NB4 (cell line): Measurements from ENCODE around the gene TRMT2A.
A peak's percentile ranks its signal among the peaks of the same experiment; 100 is the strongest.

Experiments
- DNase-seq: peaks from one replicate; pipeline ENCODE4 v3.0.0; 2010; ENCODE audit warnings: low read depth
- H3K4me3 ChIP-seq: one replicate; pipeline ENCODE4 v1.5.1; 2011; ENCODE audit warnings: mild to moderate bottlenecking, low read depth, low read length, moderate library complexity
- CTCF ChIP-seq: IDR thresholded peaks from one replicate; pipeline ENCODE4 v1.5.1; 2012; ENCODE audit warnings: low read depth, low read length
- MAX ChIP-seq: IDR thresholded peaks from 2 replicates; pipeline ENCODE4 v1.6.1; 2011; ENCODE audit warnings: low read depth, low read length
- MYC ChIP-seq: IDR thresholded peaks from 2 replicates; pipeline ENCODE4 v1.6.1; 2011; ENCODE audit warnings: low read depth, low read length
- POLR2A ChIP-seq: IDR thresholded peaks from 2 replicates; pipeline ENCODE4 v1.6.1; 2011; ENCODE audit warnings: mild to moderate bottlenecking; ENCODE audit not compliant: insufficient read length; ENCODE audit errors: extremely low read depth

Gene TRMT2A

GRCh38 chr22:20151276-20151588 is 34.2 kb upstream of the TRMT2A start:
- DNase-seq = no peak
- H3K4me3 ChIP-seq = no peak overlapping the region
- TF ChIP-seq MAX = no peak
- TF ChIP-seq POLR2A = no peak
- no peak for TF ChIP-seq CTCF
- no peak for TF ChIP-seq MYC

GRCh38 chr22:20150381-20151275 is 33.6 kb upstream of the TRMT2A start, which contains the start of gene CCDC188:
Gene CCDC188, minus strand, starts transcription at chr22:20151055. Its CDS starts 69 bp downstream, at chr22:20150986.
- DNase-seq = no peak
- H3K4me3 ChIP-seq = no peak within 1 kb of the TSS
- TF ChIP-seq MAX = no peak
- TF ChIP-seq CTCF = no peak
- TF ChIP-seq MYC = no peak
- no peak for TF ChIP-seq POLR2A

- H3K4me3 ChIP-seq = no peak overlapping the region
- no peak for DNase-seq
- TF ChIP-seq MAX (no peak), CTCF (no peak), MYC (no peak), POLR2A (no peak)
Observed at GRCh38 chr22:20149257-20150250, 32.5 kb upstream of the TRMT2A start.

GRCh38 chr22:20148414-20148813 is 31.4 kb upstream of the TRMT2A start:
- TF ChIP-seq CTCF = no peak
- no peak for TF ChIP-seq MYC
- no peak for TF ChIP-seq MAX
- TF ChIP-seq POLR2A = no peak
- no peak for DNase-seq
- H3K4me3 ChIP-seq = no peak overlapping the region

GRCh38 chr22:20147237-20147988 is 30.4 kb upstream of the TRMT2A start:
- peak; percentile 45 for DNase-seq
- TF ChIP-seq MAX = no peak
- TF ChIP-seq MYC = no peak
- TF ChIP-seq POLR2A = no peak
- no peak for TF ChIP-seq CTCF
- H3K4me3 ChIP-seq = no peak overlapping the region
